CD4-positive, alpha-beta T cell (primary cell): ENCODE measurements around the gene RBMS3. TPM values are rescaled to one million over a fixed set of nuclear protein-coding genes. Genes with fewer than 3 reads are reported as not detected.

Source experiments
- ATAC-seq: fragments of 200-7000 bp; cut with Tn5 transposase; one replicate; pipeline ENCODE4 v1.10.0; 2022; ENCODE audit warnings: mild to moderate bottlenecking; ENCODE audit not compliant: poor library complexity
- CTCF ChIA-PET: fragments of 350-600 bp; sonication (Branson Sonifier 250); formaldehyde crosslinking; loops from one replicate; lab custom pipeline; 2021; ENCODE audit warnings: antibody characterized with exemption, inconsistent platforms; lab: Charles Lee
- POLR2A ChIA-PET: fragments of 350-600 bp; sonication (Branson Sonifier 250); formaldehyde crosslinking; loops from one replicate; lab custom pipeline; 2021; ENCODE audit warnings: antibody characterized with exemption, inconsistent platforms; lab: Charles Lee
- DNase-seq, 14 experiments: peaks; one replicate each; pipeline ENCODE4 v3.0.0-alpha.2; 2013 to 2020; ENCODE audit warnings: mixed read lengths in 2 of 14
- H3K27ac ChIP-seq, 2 donors: one replicate each; pipeline versions ENCODE4 v1.5.1 to v1.7.0; 2013; ENCODE audit warnings: low read length in 2 of 2, low read depth in 1 of 2, mild to moderate bottlenecking in 1 of 2
- H3K27me3 ChIP-seq, 2 experiments: 1 replicate in 1 of 2; 2 replicates in 1 of 2; pipeline versions ENCODE4 v1.6.1 to v1.7.0; 2013; ENCODE audit warnings: low read length in 2 of 2, control low read depth in 1 of 2, mild to moderate bottlenecking in 1 of 2, moderate library complexity in 1 of 2; ENCODE audit not compliant: insufficient read depth in 2 of 2, control insufficient read depth in 1 of 2
- H3K36me3 ChIP-seq: one replicate; pipeline ENCODE4 v1.6.1; 2013; ENCODE audit warnings: low read length, control low read depth; ENCODE audit not compliant: insufficient read depth
- H3K4me1 ChIP-seq: one replicate; pipeline ENCODE4 v1.6.1; 2013; ENCODE audit warnings: low read length, control low read depth; ENCODE audit not compliant: insufficient read depth
- H3K4me3 ChIP-seq: one replicate; pipeline ENCODE4 v1.5.1; 2013; ENCODE audit warnings: mild to moderate bottlenecking, low read length, moderate library complexity
- H3K9me3 ChIP-seq, 2 experiments: 1 replicate in 1 of 2; 2 replicates in 1 of 2; pipeline versions ENCODE4 v1.6.1 to v1.7.0; 2013; ENCODE audit warnings: low read length in 2 of 2, mild to moderate bottlenecking in 2 of 2, control low read depth in 1 of 2, moderate library complexity in 1 of 2; ENCODE audit not compliant: control insufficient read depth in 1 of 2, insufficient read depth in 1 of 2
- H3K27ac Mint-ChIP-seq: one replicate; pipeline ENCODE4 v1.8.0; 2020; ENCODE audit warnings: mixed read lengths
- H3K27me3 Mint-ChIP-seq: one replicate; pipeline ENCODE4 v1.8.0; 2021; ENCODE audit warnings: mixed read lengths
- H3K36me3 Mint-ChIP-seq: one replicate; pipeline ENCODE4 v1.8.0; 2021; ENCODE audit warnings: low read depth, mixed read lengths
- H3K4me1 Mint-ChIP-seq: one replicate; pipeline ENCODE4 v1.8.0; 2021; ENCODE audit warnings: low read depth, mixed read lengths
- H3K4me3 Mint-ChIP-seq: one replicate; pipeline ENCODE4 v1.8.0; 2020; ENCODE audit warnings: mild to moderate bottlenecking, mixed read lengths
- H3K9me3 Mint-ChIP-seq: one replicate; pipeline ENCODE4 v1.8.0; 2020; ENCODE audit warnings: mixed read lengths
- CTCF ChIP-seq: fragments of 200-600 bp; IDR thresholded peaks from one replicate; pipeline ENCODE4 v1.8.0; 2022; ENCODE audit warnings: antibody characterized with exemption, mild to moderate bottlenecking
- intact Hi-C, 2 experiments: fragments of 100-400 bp; cut with DNase I in 1 of 2; cut with micrococcal nuclease in 1 of 2; formaldehyde crosslinking; loops; one replicate each; pipeline versions ENCODE4 v1.15.1 to v1.9.0; 2023 to 2025; cut with DNase I, micrococcal nuclease
- total RNA-seq, 174 experiments: library from RNA in 2 of 174; stranded (reverse) in 2 of 174; gene quantifications; one replicate each; pipeline ENCODE4 v1.2.3 and lab custom pipeline; 2021 to 2026

Gene RBMS3
- total RNA-seq, 2 experiments from 2014 or later, result 1.6 to 1.7 TPM

GRCh38 chr3:29239376-29239775 lies 41.5 kb upstream of the RBMS3 start:
- no peak for TF ChIP-seq CTCF
- ChIA-PET CTCF (no interaction called here), POLR2A (no interaction called here)
- peaks cover 0 to 4% of the 10 kb centered on the region in 2 experiments for H3K9me3 ChIP-seq
- no peaks in the 10 kb centered on the region for H3K27me3 ChIP-seq
- H3K4me1 ChIP-seq, result no peaks in the 10 kb centered on the region
- Mint-ChIP-seq H3K36me3 (no peaks in the 10 kb centered on the region), H3K4me1 (no peaks in the 10 kb centered on the region), H3K9me3 (no peaks in the 10 kb centered on the region), H3K27me3 (no peaks in the 10 kb centered on the region), H3K27ac (no peak overlapping the region), H3K4me3 (no peak overlapping the region)
- no peak overlapping the region for H3K4me3 ChIP-seq
- DNase-seq, result no peak
- no peak overlapping the region for H3K27ac ChIP-seq
- no peaks in the 10 kb centered on the region for H3K36me3 ChIP-seq
- intact Hi-C loops, result no loop called here
- ATAC-seq, result no peak

GRCh38 chr3:29240248-29240647 lies 40.6 kb upstream of the RBMS3 start:
- TF ChIP-seq CTCF, result no peak
- intact Hi-C loops, result no loop called here
- peak in 1 of 14 experiments; percentile 1 for DNase-seq
- Mint-ChIP-seq H3K4me1 (no peaks in the 10 kb centered on the region), H3K27me3 (no peaks in the 10 kb centered on the region), H3K27ac (no peak overlapping the region), H3K9me3 (no peaks in the 10 kb centered on the region), H3K4me3 (no peak overlapping the region), H3K36me3 (no peaks in the 10 kb centered on the region)
- POLR2A ChIA-PET, result no interaction called here
- CTCF ChIA-PET, result no interaction called here
- H3K36me3 ChIP-seq, result no peaks in the 10 kb centered on the region
- H3K4me1 ChIP-seq, result no peaks in the 10 kb centered on the region
- ATAC-seq, result no peak
- no peak overlapping the region for H3K27ac ChIP-seq
- H3K9me3 ChIP-seq, result peaks cover 0 to 4% of the 10 kb centered on the region in 2 experiments
- H3K4me3 ChIP-seq, result no peak overlapping the region
- H3K27me3 ChIP-seq, result no peaks in the 10 kb centered on the region

GRCh38 chr3:29240887-29241286 lies 40.0 kb upstream of the RBMS3 start:
- H3K4me1 ChIP-seq, result no peaks in the 10 kb centered on the region
- POLR2A ChIA-PET, result no interaction called here

More at GRCh38 chr3:29240887-29241286, 40.0 kb upstream of the RBMS3 start:
- Mint-ChIP-seq H3K27ac (no peak overlapping the region), H3K36me3 (no peaks in the 10 kb centered on the region), H3K4me3 (no peak overlapping the region), H3K27me3 (no peaks in the 10 kb centered on the region), H3K9me3 (no peaks in the 10 kb centered on the region), H3K4me1 (no peaks in the 10 kb centered on the region)
- H3K27me3 ChIP-seq, result no peaks in the 10 kb centered on the region
- no peak overlapping the region for H3K27ac ChIP-seq
- DNase-seq (no peak), ATAC-seq (no peak)
- peaks cover 0 to 4% of the 10 kb centered on the region in 2 experiments for H3K9me3 ChIP-seq
- no peak overlapping the region for H3K4me3 ChIP-seq
- CTCF ChIA-PET, result no interaction called here
- H3K36me3 ChIP-seq, result no peaks in the 10 kb centered on the region
- TF ChIP-seq CTCF, result no peak
- intact Hi-C loops, result no loop called here
